Ishikawa (cell line): Measurements from ENCODE around the gene JAG2.

Experiments
- CEBPB ChIP-seq: IDR thresholded peaks from 2 replicates; pipeline ENCODE4 v1.6.1; 2012
- CREB1 ChIP-seq: IDR thresholded peaks from 2 replicates; pipeline ENCODE4 v1.6.1; 2012; ENCODE audit warnings: low read depth
- EP300 ChIP-seq: IDR thresholded peaks from 2 replicates; pipeline ENCODE4 v1.6.1; 2012; ENCODE audit warnings: borderline replicate concordance
- FOXM1 ChIP-seq: IDR thresholded peaks from 2 replicates; pipeline ENCODE4 v1.6.1; 2012; ENCODE audit warnings: low read depth, borderline replicate concordance
- MAX ChIP-seq: IDR thresholded peaks from 2 replicates; pipeline ENCODE4 v1.6.1; 2012
- NFIC ChIP-seq: IDR thresholded peaks from 2 replicates; pipeline ENCODE4 v1.6.1; 2012
- RAD21 ChIP-seq: IDR thresholded peaks from 2 replicates; pipeline ENCODE4 v1.6.1; 2012; ENCODE audit warnings: low read depth
- REST ChIP-seq: IDR thresholded peaks from 2 replicates; pipeline ENCODE4 v1.6.1; 2012; ENCODE audit warnings: low read depth, mild to moderate bottlenecking
- TAF1 ChIP-seq: IDR thresholded peaks from 2 replicates; pipeline ENCODE4 v1.6.1; 2012; ENCODE audit warnings: low read depth, mild to moderate bottlenecking
- TCF12 ChIP-seq: IDR thresholded peaks from 2 replicates; pipeline ENCODE4 v1.6.1; 2012; ENCODE audit warnings: low read depth
- TEAD4 ChIP-seq: IDR thresholded peaks from 2 replicates; pipeline ENCODE4 v1.6.1; 2012
- USF1 ChIP-seq: IDR thresholded peaks from 2 replicates; pipeline ENCODE4 v1.6.1; 2012
- YY1 ChIP-seq: IDR thresholded peaks from 2 replicates; pipeline ENCODE4 v1.6.1; 2012; ENCODE audit warnings: low read depth
- ZBTB7A ChIP-seq: IDR thresholded peaks from 2 replicates; pipeline ENCODE4 v1.6.1; 2012; ENCODE audit warnings: low read depth

GRCh38 chr14:105154476-105154871 is 14.1 kb downstream of the JAG2 start:
- TF ChIP-seq REST (no peak), TAF1 (no peak), EP300 (no peak), YY1 (no peak), CEBPB (no peak), ZBTB7A (no peak), RAD21 (no peak), NFIC (no peak), MAX (no peak), CREB1 (no peak), USF1 (no peak), FOXM1 (no peak), TEAD4 (no peak), TCF12 (no peak)
